Mammary epithelial cell (primary cell): ENCODE measurements around the gene NR3C2.

Source experiments
- CTCF ChIP-seq, 2 donors: IDR thresholded peaks in 1 of 2; conservative IDR thresholded peaks in 1 of 2; 2 replicates each; pipeline ENCODE4 v1.5.1; 2011 to 2012; ENCODE audit warnings: inconsistent platforms in 2 of 2, low read length in 2 of 2, mild to moderate bottlenecking in 2 of 2, control low read depth in 1 of 2, low read depth in 1 of 2; ENCODE audit not compliant: insufficient read depth in 1 of 2; ENCODE audit errors: extremely low read depth in 1 of 2
- EZH2 ChIP-seq: IDR thresholded peaks from 2 replicates; pipeline ENCODE4 v1.6.1; 2012; ENCODE audit warnings: low read length, inconsistent platforms, borderline replicate concordance

GRCh38 chr4:148145475-148145874, 296.7 kb downstream of the NR3C2 start:
- TF ChIP-seq CTCF (conservative IDR thresholded peaks at IDR 0.05 in 1 of 2, IDR thresholded peaks at IDR 0.05 in 1 of 2; ENCODE audit: extremely low read depth in 1 of 2, insufficient read depth in 1 of 2, low read depth in 1 of 2, low read length in 2 of 2) (no peak), EZH2 (no peak)
